ENCODE results near the gene SWT1. TPM values are rescaled to one million over a fixed set of nuclear protein-coding genes. Genes with fewer than 3 reads are reported as not detected.

SWT1 gene
- 2.0 TPM in 2 replicates for total RNA-seq (2014; rRNA removed; shearing (Covaris generic))

DNA sequence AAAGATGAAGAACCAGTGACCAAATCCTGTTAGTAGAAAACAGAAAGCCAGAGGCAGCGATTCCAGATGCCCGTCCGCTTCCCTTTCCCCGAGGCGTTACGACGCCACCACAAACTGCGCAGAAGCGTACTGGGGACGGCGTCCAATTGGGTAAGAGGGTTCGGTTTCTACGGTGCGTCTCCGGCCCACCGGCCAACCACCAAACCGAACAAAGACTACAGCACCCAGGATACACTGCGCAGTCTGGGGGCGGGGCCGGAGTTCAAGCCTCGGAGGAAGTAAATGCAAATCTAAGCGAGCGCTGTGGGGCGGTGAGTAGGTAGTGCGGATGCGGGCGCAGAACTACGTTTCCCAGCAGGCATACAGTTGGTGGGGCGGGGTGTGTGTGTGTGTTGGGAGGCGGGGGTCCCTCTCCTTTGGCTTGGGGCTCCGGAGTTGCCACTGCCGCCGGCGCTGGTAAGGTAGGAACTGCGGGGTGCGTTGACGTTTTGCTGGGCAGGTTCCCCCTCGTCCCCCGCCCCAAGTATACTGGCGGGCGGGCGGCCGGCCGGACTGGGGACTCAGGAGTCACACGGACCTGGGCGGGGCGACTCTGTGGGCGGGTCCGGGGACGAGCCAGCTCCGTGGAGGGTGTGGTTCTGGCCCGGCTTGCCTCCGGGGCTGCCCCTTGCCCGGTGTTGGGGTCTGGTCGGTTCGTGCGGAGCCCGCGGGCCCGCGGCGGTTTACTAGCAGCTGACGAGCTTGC lies at the start of gene SWT1, which contains the start of gene TRMT1L:
Gene SWT1, plus strand, starts transcription at position 314 of the 745 bp plus-strand sequence. CDS start 3,675 bp downstream, outside the sequence.
Gene TRMT1L, minus strand, starts transcription at position 100 of the 745 bp plus-strand sequence. CDS start 241 bp downstream, outside the sequence.
- DNase-seq (ENCODE audit: low spot score): peak; percentile 99

GRCh38 chr1:185108321-185108720 lies 48.6 kb upstream of the SWT1 start:
- DNase-seq (ENCODE audit: low spot score): no peak

- no peak for DNase-seq (ENCODE audit: low spot score)
Measured at GRCh38 chr1:185110145-185110544, 46.8 kb upstream of the SWT1 start.

DNA sequence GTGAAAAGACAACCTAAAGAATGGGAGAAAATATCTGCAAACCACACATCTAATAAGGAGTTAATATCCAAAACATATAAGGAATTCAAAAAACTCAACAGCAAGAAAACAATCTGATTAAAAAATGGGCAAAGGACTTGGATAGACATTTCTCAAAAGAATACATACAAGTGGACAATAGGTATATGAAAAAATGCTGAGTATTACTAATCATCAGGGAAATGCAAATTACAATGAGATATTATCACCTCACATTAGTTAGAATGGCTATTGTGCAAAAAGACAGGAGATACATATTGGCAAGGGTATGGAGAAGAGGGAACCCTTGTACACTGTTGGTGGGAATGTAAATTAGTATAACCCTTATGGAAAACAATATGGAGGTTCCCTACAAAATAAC lies 45.1 kb upstream of the SWT1 start:
- DNase-seq (ENCODE audit: low spot score): no peak

- DNase-seq (ENCODE audit: low spot score): no peak
Measured at GRCh38 chr1:185112356-185112755, 44.6 kb upstream of the SWT1 start.

- no peak for DNase-seq (ENCODE audit: low spot score)
Measured at GRCh38 chr1:185129708-185130107, 27.3 kb upstream of the SWT1 start.

DNA sequence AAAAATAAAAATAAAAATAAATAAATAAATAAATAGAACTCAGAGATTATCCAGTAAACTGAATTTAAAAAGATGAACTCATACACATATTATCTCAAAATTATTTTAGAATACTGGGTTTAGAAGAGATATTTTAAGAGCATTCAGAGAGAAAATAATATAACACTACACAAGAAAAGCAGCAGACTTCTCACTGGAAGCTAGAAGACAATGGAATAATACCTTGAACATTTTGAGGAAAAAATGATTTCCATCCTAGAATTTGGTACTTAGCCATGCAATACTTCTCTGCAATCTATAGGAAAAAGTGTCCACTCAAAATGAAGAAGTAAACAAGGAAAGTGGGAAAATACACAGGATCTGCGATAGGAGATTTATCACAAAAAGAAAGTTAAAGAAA lies 24.4 kb upstream of the SWT1 start:
- no peak for DNase-seq (ENCODE audit: low spot score)

DNA sequence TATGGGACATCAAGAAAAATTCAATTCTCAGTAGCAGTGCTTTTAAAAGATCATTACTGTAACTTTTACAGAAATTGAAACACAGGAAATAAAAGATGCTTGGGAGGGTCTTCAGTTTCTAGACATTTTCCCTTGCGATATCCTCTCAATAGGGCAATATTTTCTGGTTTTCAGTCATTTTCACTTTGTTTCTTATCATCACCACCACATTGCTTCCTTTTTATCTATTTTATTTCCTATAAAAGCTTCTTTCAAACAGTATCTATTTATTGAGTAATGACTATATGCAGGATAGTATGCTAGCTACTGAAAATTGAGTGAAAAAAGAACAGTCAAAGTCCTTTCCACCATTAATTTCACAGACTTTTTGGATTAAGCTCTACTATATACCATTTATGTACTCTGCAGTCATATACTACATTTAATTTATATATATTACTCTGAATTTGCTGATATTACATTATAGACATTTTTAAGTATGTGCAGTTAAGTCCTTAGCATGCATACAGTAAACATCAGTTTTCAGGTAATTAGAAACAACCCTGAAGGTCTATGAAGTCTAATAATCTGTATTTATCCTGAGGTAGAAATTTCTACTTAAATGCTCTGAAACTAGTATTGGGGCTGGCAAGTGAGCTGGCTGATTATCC lies 18.9 kb upstream of the SWT1 start:
- DNase-seq (ENCODE audit: low spot score): no peak

DNA sequence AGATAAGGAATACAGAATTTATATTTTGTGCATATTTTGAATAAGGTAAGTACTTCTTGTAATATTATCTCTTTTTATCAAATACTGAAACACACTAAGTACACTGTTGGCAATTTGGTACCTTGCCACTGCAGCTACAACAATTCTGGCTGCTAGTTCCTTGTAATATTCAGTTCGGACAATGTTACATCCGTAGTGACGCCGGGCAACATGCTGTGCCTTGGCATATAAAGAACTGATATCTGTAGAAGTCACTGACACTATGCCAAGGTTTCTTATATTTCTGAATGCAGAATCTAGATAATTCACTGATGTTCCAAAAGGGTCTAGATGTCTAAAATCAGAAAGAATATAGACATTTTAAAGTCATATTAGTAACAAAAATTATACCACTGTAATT lies 17.7 kb upstream of the SWT1 start:
- DNase-seq (ENCODE audit: low spot score): no peak

- no peak for DNase-seq (ENCODE audit: low spot score)
Measured at GRCh38 chr1:185144233-185144632, 12.7 kb upstream of the SWT1 start.

- DNase-seq (ENCODE audit: low spot score): no peak
Measured at GRCh38 chr1:185151215-185151614, 5.8 kb upstream of the SWT1 start.

DNA sequence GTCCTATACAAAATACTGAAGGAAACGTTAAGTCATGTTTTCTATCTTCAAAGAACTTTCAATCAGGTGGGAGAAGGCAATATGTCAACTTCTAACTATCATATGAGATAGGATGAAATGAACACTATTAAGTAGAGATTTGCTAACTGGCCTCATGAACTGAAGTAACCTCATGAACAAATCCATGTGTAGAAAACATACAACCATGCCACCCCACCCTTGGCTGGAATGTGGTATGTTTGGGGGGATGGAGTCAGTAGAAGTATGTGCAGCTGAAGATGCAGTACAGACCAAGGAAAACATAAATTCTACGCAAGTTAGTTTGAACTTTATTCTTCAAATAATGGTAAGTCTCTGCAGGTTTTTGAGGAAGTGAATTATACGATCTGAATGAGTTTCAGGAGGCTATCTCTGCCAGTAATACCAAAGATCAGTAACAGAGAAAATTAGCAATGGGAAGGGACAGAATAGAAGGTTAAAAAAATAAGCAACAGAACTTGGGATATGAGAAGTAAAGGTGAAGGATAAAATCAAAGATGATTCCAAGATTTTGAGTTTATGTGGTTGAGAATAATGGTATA lies 4.7 kb upstream of the SWT1 start:
- DNase-seq (ENCODE audit: low spot score): no peak

DNA sequence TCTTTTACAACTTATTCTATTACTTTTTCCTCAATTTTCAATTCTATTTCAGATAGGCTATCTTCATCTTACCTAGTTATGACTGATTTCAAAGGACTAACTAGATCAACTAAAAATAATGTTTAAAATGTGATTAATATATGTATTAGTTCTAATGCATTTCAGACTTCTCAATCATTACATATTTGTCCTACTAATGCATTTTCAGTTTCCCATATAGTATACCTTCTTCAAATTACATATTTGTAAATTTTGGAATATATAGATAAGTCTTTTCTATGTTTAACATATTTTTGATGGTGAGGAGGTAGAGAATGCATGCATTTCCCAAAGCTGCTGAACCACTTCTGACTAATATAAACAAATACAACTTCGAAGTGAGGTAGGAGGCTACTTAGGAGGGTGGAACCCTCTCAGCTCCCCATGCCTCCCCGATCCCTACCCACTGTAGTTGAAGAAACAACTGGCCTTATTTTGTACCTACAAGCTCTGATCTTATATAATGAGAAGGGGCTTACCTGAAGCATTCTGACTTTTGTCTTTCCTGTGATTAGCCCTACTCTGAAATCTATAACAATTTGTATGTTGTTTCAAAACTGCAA lies 2.0 kb upstream of the SWT1 start:
- DNase-seq (ENCODE audit: low spot score): no peak

- DNase-seq (ENCODE audit: low spot score): no peak
Measured at GRCh38 chr1:185155600-185156287, 1.2 kb upstream of the SWT1 start.

DNA sequence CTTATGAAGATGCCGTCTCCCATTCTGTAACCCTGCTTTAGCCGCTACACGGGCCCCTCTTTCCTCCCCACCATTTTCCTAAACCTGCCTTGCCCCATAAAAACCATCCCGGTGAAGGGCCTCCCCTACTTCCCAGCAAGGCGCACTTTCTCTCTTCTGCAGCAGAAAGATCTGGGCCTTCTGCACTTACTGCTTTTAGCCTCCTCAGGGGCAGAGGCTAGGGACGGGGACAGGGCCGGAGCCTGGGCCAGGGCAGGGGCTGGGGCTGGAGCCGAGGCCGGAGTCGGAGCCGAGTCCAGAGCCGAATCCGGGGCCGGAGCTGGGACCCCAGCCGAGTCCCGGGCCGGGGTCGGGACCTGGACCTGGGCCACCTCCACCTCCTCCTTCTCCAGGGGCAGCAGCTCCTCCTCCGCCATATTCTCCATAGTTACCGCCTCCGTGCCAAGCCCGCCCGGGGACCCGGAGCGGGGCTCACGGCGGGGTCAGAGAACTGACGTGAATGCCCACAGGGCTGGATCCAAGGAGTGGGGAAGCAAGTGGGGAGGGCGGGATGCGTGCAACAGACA lies 596 bp upstream of the SWT1 start:
- DNase-seq (ENCODE audit: low spot score): no peak

- no peak for DNase-seq (ENCODE audit: low spot score)
Measured at GRCh38 chr1:185157599-185158412, 839 bp downstream of the SWT1 start.

DNA sequence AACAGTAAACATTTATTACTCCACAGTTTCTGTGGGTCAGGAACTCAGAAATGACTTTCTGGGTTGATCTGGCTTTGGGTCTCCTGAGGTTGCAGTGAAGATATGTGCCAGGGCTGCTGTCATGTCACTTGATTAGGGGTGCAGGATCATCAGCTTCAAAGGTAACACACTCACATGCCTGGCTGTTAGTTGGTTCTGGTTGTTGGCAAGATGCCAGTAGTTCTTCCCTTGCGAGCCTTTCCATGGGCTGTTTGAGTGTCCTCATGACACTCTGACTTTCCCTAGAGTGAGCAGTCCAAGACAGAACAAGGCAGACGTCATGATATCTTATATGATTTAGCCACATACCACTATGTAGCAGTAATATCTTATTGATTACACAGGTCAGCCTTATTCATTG lies 1.8 kb downstream of the SWT1 start:
- DNase-seq (ENCODE audit: low spot score): no peak

DNA sequence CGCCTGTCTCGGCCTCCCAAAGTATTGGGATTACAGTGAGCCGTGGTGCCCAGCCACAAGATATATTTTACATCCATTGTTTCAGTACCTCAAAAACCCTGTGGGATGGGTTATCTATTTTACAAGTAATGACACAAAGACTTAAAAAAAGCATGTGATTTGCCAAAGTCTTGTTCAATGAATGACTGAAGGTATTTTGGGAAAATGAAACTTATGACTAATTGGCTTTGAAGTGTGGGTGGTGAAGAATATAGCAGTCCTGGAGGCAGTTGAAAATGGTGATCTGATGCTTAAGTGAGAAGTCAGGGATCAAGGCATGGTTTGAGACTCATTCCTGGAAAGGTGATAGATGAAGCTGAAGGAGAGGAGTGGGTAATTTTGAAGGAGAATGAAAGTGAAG lies 3.0 kb downstream of the SWT1 start:
- no peak for DNase-seq (ENCODE audit: low spot score)

GRCh38 chr1:185162491-185162890 lies 5.5 kb downstream of the SWT1 start:
- DNase-seq (ENCODE audit: low spot score): no peak

GRCh38 chr1:185166106-185166505 lies 9.1 kb downstream of the SWT1 start:
- DNase-seq (ENCODE audit: low spot score): no peak

Data from H4 (cell line).